IPS DF 19.7 (cell line): ENCODE measurements around the gene PSTPIP1.

ENCODE experiments used
- DNase-seq: peaks from one replicate; pipeline ENCODE4 v3.0.0-alpha.2; 2013; ENCODE audit warnings: low read depth, low spot score

Gene PSTPIP1

GRCh38 chr15:77018796-77019505, 24.0 kb downstream of the PSTPIP1 start:
- no peak for DNase-seq

- no peak for DNase-seq
These were observed 24.8 kb downstream of the PSTPIP1 start for GRCh38 chr15:77019521-77020331.

- DNase-seq = no peak
These were observed 25.6 kb downstream of the PSTPIP1 start for GRCh38 chr15:77020348-77021087.

- no peak for DNase-seq
These were observed 26.2 kb downstream of the PSTPIP1 start for GRCh38 chr15:77021088-77021481.

- DNase-seq = no peak
These were observed 27.0 kb downstream of the PSTPIP1 start for GRCh38 chr15:77021803-77022381.

GRCh38 chr15:77022646-77023575, 28.0 kb downstream of the PSTPIP1 start:
- DNase-seq = no peak

GRCh38 chr15:77023576-77024272, 28.8 kb downstream of the PSTPIP1 start:
- no peak for DNase-seq

GRCh38 chr15:77024273-77025082, 29.6 kb downstream of the PSTPIP1 start:
- no peak for DNase-seq

- no peak for DNase-seq
These were observed 30.4 kb downstream of the PSTPIP1 start for GRCh38 chr15:77025083-77025901.

- no peak for DNase-seq
These were observed 31.1 kb downstream of the PSTPIP1 start for GRCh38 chr15:77025941-77026411.

- DNase-seq = no peak
These were observed 31.7 kb downstream of the PSTPIP1 start for GRCh38 chr15:77026501-77027110.

- no peak for DNase-seq
These were observed 32.3 kb downstream of the PSTPIP1 start for GRCh38 chr15:77027111-77027696.

GRCh38 chr15:77027697-77028450, 32.9 kb downstream of the PSTPIP1 start:
- DNase-seq = no peak

GRCh38 chr15:77028451-77029165, 33.7 kb downstream of the PSTPIP1 start:
- DNase-seq = no peak

- no peak for DNase-seq
These were observed 34.5 kb downstream of the PSTPIP1 start for GRCh38 chr15:77029166-77030047.
